Lung microvascular endothelial cell (primary cell): ENCODE results near the gene FAF2. TPM values are rescaled to one million over a fixed set of nuclear protein-coding genes. Genes with fewer than 3 reads are reported as not detected.

ENCODE experiments used
- DNase-seq, 2 donors: peaks; one replicate each; pipeline versions ENCODE4 v3.0.0 to v3.0.0-alpha.2; 2010; ENCODE audit warnings: low read depth in 2 of 2
- total RNA-seq: library from RNA; depleted of rRNA; stranded (reverse); fragments of >200 nt; gene quantifications from 2 replicates; pipeline ENCODE4 v1.2.1, GENCODE V29; 2014

FAF2 gene
- total RNA-seq, 1 donor from 2014 or later, result 57.3 TPM

DNA sequence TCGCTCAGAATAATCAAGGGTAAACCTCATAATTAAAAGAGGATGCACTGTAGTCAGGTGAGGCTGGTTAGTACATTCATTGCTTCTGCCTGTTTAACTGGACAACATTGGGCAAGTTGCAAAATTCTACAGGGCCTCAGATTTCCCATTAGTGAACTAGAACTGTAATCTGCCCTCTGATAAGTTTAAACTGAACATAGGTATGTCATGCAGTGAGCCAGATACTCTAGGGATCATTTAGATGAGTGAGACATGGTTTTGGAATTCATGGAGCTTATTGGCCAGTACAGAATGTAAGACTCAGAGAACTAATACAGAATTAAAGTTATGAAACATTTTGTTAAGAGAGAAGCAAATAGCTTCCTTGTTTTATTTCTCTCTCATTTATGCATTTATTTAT, 53.1 kb downstream of the FAF2 start:
- DNase-seq, result no peak

GRCh38 chr5:176503496-176503895, 55.3 kb downstream of the FAF2 start:
- no peak for DNase-seq

DNA sequence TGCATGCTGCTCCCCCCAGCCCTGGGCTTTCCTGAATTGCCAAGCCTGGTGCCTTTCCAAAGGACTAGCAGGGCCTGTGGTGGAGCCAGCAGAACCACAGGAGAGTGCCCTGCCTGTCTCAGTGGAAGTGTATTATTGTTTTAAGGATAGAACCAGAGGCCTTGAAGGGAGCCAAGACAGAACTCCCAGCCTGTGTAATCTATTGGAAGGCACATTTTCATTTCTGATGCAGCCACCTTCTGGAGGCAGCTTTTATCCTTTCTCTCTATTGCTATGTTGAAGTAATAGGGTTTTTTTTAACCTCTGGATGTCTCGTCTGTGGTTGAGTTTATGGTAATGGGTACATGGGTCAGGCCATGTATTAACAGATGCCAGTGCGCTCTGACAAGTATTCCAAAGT, 59.7 kb downstream of the FAF2 start:
- DNase-seq, result no peak

- no peak for DNase-seq
Measured at GRCh38 chr5:176508603-176509002, 60.4 kb downstream of the FAF2 start.

GRCh38 chr5:176513788-176514187, 65.6 kb downstream of the FAF2 start:
- DNase-seq, result no peak

- no peak for DNase-seq
Measured at GRCh38 chr5:176514244-176514950, 66.2 kb downstream of the FAF2 start.

DNA sequence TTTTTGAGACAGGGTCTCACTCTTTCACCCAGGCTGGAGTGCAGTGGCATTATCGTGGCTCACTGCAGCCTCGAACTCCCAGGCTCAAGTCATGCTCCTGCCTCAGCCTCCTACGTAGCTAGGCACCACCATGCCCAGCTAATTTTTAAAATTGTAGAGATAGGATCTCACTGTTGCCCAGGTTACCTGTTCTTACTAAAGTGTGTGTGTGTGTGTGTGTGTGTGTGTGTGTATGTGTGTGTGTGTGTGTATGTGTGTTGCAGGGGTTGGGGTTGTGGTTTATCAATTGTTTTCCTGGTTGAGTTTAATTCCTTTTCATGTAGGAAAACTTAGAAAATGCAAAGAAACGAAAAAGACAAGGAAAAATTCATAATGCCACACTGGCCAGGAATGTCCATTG, 67.2 kb downstream of the FAF2 start:
- DNase-seq, result no peak

DNA sequence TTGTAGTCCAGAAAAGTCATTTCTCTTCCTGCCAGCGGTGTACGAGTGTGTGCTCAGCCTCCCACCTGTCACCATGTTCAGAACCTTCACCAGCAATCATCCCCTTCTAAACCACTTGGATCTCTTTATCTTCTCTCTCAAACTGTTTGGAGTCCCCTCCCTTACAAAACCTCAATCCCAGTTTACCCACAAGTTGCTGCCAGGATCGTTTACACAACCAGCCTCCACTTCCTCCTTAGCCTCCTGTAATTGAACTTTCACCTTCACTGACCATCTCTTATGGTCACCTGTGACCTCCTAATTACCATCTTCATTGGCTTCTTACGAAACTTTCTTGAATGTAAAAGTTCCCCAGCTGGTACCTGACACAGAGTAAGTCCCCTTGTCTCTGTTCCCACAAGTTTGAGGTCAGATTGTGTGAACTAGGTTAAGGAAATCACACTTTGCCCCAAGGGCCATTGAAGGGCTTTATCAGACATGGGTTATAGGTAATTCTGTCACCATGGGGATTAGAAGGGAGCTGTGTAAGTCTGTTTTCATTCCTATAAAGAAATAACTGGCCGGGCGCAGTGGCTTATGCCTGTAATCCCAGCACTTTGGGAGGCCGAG, 69.0 kb downstream of the FAF2 start:
- no peak for DNase-seq

DNA sequence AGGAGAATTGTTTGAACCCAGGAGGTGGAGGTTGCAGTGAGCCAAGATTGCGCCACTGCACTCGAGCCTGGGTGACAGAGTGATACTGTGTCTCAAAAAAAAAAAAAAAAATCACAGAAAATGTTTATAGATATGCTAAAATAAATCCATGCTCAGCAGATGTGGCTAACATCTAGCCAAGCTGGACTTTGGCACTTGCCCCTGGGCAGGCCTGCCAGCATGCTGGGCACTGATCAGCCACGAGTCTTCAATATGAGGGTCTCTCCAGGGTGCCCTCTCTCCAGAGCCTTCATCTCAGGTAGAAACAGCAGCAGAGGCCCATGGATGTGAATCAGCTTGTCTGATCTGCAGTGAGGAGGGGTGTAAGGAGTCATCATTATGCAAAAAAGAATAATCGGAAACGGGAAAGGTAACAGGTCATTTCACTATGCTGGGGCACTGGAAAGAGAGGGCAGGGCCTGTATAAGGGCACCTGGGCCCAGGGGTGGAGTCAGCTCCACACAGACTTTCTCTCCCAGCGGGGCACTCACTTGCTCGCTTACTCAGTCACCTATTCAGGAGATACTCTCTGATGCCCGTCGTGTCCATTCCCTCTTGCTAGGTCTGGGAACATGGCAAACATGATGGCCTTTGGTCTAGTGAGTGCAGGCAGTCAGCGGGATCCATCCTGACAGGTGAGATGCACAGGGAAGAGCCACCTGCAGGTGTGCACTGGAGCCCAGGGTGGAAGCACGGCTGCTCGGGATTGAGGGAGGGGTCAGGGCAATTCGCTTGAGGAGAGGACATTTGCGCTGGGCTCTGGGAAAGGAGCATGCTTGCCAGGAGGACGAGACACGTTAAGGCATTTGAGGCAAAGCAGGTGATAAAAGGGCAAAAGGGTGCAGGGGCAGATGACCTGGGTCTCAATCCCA, 71.9 kb downstream of the FAF2 start:
- DNase-seq, result no peak

- no peak for DNase-seq
Measured at GRCh38 chr5:176521286-176521685, 73.1 kb downstream of the FAF2 start.

- no peak for DNase-seq
Measured at GRCh38 chr5:176521699-176522263, 73.6 kb downstream of the FAF2 start.

DNA sequence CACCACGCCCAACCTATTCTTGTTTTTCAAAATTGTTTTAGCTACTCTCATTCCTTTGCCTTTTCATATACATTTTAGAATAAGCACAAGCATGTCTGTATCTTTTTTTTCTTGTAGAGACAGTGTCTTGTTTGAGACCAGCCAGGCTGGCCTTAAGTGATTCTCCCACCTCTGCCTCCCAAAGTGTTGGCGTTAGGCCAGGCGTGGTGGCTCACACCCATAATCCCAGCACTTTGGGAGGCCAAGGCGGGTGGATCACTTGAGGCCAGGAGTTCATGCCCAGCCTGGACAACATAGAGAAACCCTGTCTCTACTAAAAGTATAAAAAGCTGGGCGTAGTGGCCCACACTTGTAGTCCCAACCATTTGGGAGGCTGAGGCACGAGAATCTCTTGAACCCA, 76.0 kb downstream of the FAF2 start:
- DNase-seq, result no peak

DNA sequence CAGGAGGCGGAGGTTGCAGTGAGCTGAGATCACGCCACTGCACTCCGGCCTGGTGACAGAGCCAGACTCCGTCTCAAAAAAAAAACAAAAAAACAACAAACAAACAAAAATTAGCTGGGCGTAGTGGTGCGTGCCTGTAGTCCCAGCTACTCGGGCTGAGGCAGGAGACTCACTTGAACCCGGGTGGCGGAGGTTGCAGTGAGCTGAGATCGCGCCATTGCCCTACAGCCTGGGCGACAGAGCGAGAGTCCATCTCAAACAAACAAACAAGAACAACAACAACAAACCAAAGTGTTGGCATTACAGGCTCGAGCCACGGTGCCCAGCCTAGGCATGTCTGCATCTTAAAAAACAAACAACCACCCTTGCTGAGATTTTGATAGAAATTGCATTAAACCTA, 76.8 kb downstream of the FAF2 start:
- DNase-seq, result no peak

DNA sequence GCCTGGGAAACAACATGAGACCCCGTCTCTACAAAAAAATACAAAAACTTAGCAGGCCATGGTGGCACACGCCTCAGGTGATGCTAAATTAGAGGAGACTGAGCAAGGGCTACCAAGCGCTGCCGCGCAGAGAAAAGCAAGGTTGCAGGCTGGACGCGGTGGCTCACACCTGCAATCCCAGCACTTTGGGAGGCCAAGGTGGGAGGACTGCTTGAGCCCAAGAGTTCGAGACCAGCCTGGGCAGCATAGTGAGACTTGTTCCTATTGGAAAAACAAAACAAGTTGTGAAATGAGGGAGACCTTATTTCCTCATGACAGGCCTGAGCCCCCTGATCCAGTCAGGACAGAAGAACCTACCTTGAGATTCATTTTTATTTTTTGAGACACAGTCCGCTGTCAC, 77.5 kb downstream of the FAF2 start:
- no peak for DNase-seq

- DNase-seq, result no peak
Measured at GRCh38 chr5:176526462-176526861, 78.3 kb downstream of the FAF2 start.

- no peak for DNase-seq
Measured at GRCh38 chr5:176527246-176528222, 79.3 kb downstream of the FAF2 start.

- DNase-seq, result no peak
Measured at GRCh38 chr5:176528301-176528700, 80.1 kb downstream of the FAF2 start.

DNA sequence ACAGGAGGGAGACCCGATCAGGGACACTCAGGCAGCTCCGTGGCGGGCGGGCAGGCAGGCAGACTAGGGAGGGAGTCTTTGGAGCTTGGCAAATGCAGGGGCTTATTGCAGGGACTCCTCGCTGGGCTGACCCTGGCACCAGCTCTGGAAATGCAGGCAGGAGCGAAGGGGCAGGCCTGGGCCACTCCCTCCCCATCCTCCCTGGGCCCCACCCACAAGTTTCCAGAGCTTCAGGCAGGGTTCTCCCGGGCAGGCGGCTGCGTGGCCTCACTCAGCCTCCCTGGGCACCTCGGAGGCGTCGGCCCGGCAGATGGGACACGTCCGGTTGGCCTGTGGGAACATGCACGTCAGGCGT, 80.6 kb downstream of the FAF2 start:
- DNase-seq, result no peak

DNA sequence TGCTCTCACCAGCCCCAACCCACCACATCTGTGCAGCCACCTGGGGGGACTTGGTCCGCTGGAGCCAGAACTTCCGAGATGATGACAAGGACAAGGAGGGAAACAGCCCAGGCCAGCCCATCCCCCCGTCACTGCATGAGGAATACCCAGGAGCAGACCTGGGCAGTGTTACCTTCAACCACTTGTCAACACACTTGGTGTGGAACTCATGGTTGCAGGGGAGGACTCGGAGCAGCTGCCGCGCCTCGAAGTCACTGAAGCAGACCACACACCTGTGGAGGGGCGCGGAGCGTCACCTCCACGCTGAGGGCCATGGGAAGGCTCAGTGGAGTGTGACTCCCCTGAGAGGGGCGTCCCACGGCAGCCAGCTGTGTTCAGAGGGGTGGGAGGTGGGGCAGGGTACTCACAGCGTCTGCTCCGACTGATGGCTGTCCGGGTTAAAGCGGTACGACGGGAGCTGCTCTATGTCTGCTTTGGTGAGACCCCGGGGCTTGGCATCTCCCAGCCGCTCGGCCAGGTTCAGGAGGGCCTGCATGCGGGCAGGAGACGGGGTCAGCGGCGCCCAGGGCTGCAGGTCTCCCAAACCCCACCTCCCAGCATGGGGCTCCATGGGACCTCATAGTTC, 81.0 kb downstream of the FAF2 start:
- no peak for DNase-seq

DNA sequence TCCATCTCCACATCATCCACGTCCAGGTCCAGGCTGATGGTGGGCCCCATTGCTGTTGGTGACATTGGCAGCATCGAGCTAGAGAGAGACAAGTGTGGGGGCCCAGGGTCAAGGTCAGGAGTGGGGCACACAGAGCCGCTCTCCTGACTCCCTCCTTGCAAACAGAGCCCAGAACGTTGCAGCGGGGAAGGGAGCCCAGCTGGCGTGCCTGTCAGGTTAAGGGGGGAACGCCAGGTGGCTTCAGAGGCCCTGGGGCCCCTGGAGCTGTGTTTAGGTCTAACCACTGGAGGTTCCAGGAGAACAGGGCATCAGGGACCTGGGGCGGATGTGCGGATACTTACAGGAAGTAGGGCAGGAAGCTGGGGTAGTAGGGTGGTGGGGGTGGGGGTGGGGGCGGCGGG, 81.6 kb downstream of the FAF2 start:
- no peak for DNase-seq
